ENCODE data around the gene HNRNPM.
"Not testable (repeated sequence)": the region's sequence is repeated elsewhere in the genome, so short reads cannot be mapped to it uniquely, and the experiment has no call there.

Gene HNRNPM

GRCh38 chr19:8426283-8426682, 18.5 kb upstream of the HNRNPM start:
- no peak for DNase-seq

GRCh38 chr19:8429044-8429443, 15.7 kb upstream of the HNRNPM start:
- DNase-seq, result no peak

- no peak for DNase-seq
Observed at GRCh38 chr19:8429826-8430225, 14.9 kb upstream of the HNRNPM start.

GRCh38 chr19:8430650-8431049, 14.1 kb upstream of the HNRNPM start:
- no peak for DNase-seq

GRCh38 chr19:8438236-8438635, 6.5 kb upstream of the HNRNPM start:
- DNase-seq, result no peak

- no peak for DNase-seq
Observed at GRCh38 chr19:8441725-8442544, 2.8 kb upstream of the HNRNPM start.

GRCh38 chr19:8444140-8444676, 567 bp upstream of the HNRNPM start:
- DNase-seq, result not testable (repeated sequence)

- peak; percentile 8 for DNase-seq
Observed at GRCh38 chr19:8445488-8446001, 770 bp downstream of the HNRNPM start.

- DNase-seq, result no peak
Observed at GRCh38 chr19:8446061-8446709, 1.4 kb downstream of the HNRNPM start.

- no peak for DNase-seq
Observed at GRCh38 chr19:8449830-8450229, 5.1 kb downstream of the HNRNPM start.

- DNase-seq, result no peak
Observed at GRCh38 chr19:8451377-8451776, 6.6 kb downstream of the HNRNPM start.

GRCh38 chr19:8451885-8452284, 7.1 kb downstream of the HNRNPM start:
- no peak for DNase-seq

- DNase-seq, result no peak
Observed at GRCh38 chr19:8452446-8453123, 7.8 kb downstream of the HNRNPM start.

- DNase-seq, result no peak
Observed at GRCh38 chr19:8453616-8454015, 8.8 kb downstream of the HNRNPM start.

GRCh38 chr19:8454218-8454617, 9.4 kb downstream of the HNRNPM start:
- DNase-seq, result no peak

GRCh38 chr19:8455018-8455417, 10.2 kb downstream of the HNRNPM start:
- no peak for DNase-seq

- DNase-seq, result no peak
Observed at GRCh38 chr19:8456064-8456463, 11.3 kb downstream of the HNRNPM start.

GRCh38 chr19:8457209-8457608, 12.4 kb downstream of the HNRNPM start:
- DNase-seq, result no peak

- no peak for DNase-seq
Observed at GRCh38 chr19:8457827-8458226, 13.1 kb downstream of the HNRNPM start.

- DNase-seq, result no peak
Observed at GRCh38 chr19:8458380-8458779, 13.6 kb downstream of the HNRNPM start.

- no peak for DNase-seq
Observed at GRCh38 chr19:8459095-8459494, 14.3 kb downstream of the HNRNPM start.

GRCh38 chr19:8459520-8460270, 14.9 kb downstream of the HNRNPM start:
- no peak for DNase-seq
